SH-SY5Y (cell line): ENCODE data around the gene SETDB1.

Experiments
- GATA2 ChIP-seq: IDR thresholded peaks from 2 replicates; pipeline ENCODE4 v1.6.1; 2011; ENCODE audit warnings: mild to moderate bottlenecking, low read depth, low read length
- GATA3 ChIP-seq: IDR thresholded peaks from 2 replicates; pipeline ENCODE4 v1.6.1; 2011; ENCODE audit warnings: low read depth, mild to moderate bottlenecking, low read length, moderate library complexity

SETDB1 gene

GRCh38 chr1:151001602-151002001 lies 75.4 kb downstream of the SETDB1 start:
- TF ChIP-seq GATA3 (no peak), GATA2 (no peak)

DNA sequence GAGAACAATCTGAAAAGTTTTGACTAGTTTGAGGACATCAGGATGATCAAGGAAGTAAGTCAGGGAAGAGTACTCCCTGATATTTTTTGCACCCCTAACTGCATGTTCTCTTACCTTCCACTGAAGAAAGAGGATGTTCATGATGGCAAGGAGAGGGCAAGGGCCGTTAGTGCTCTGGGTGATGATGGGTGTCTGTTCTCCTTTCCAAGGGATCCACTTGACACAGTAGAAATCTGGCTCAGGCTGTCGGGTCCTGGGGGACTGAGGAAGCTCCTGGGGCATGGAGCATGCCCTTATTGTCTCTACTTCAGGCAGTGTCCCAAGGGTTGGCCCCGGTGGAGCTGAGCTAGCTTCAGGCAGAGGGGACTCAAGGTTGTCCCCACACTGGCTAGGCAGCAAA lies 75.9 kb downstream of the SETDB1 start:
- TF ChIP-seq GATA2 (no peak), GATA3 (no peak)

DNA sequence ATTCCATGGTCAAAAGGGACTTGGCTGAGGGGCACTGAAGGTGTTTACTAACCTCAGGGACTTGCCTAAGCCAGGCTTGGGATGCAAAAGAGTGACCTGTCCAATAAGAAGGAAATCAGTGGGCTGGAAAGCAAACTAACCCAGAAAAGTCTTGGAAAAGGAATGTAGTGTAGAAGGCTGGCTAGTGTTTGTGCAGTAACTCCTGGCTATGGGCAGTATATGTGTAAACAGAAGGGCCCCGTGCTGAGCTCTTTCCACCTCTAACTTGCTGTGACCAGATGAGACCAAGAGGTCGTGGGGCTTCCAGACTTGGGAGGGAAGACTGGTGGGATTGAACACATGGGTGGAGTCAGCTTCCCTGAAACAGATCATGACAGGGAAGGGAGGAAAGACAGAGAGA lies 76.4 kb downstream of the SETDB1 start:
- TF ChIP-seq GATA2 (no peak), GATA3 (no peak)

GRCh38 chr1:151003180-151003579 lies 77.0 kb downstream of the SETDB1 start:
- no peak for TF ChIP-seq GATA3
- no peak for TF ChIP-seq GATA2

- no peak for TF ChIP-seq GATA2
- TF ChIP-seq GATA3: no peak
These were observed 79.7 kb downstream of the SETDB1 start for GRCh38 chr1:151005729-151006319.

- TF ChIP-seq GATA3 (no peak), GATA2 (peak; percentile 87)
These were observed 80.3 kb downstream of the SETDB1 start, which contains the start of gene MINDY1 for GRCh38 chr1:151006327-151007052. TSS of gene MINDY1 (minus strand) at chr1:151006902. CDS start at chr1:151002617, 4,285 bp downstream.

DNA sequence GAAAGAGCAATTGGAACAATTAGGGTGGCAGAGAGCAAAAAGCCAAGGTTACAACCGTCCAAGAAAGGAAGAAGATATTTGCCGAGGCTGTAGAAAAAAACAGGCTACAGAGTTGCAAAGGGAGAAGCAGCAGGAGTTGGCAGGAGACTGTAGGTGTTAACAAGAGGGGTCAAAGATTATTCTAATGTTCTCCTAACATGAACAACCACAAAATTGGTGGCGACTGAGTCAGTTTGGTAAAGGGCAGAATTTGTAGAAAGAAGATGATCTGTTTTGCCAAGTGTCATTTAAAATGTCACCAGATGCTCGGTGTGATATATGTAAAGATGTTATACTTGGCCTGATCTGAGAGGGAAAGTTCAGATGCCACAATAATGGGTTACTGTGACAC lies 81.7 kb downstream of the SETDB1 start:
- TF ChIP-seq GATA3 (no peak), GATA2 (no peak)

DNA sequence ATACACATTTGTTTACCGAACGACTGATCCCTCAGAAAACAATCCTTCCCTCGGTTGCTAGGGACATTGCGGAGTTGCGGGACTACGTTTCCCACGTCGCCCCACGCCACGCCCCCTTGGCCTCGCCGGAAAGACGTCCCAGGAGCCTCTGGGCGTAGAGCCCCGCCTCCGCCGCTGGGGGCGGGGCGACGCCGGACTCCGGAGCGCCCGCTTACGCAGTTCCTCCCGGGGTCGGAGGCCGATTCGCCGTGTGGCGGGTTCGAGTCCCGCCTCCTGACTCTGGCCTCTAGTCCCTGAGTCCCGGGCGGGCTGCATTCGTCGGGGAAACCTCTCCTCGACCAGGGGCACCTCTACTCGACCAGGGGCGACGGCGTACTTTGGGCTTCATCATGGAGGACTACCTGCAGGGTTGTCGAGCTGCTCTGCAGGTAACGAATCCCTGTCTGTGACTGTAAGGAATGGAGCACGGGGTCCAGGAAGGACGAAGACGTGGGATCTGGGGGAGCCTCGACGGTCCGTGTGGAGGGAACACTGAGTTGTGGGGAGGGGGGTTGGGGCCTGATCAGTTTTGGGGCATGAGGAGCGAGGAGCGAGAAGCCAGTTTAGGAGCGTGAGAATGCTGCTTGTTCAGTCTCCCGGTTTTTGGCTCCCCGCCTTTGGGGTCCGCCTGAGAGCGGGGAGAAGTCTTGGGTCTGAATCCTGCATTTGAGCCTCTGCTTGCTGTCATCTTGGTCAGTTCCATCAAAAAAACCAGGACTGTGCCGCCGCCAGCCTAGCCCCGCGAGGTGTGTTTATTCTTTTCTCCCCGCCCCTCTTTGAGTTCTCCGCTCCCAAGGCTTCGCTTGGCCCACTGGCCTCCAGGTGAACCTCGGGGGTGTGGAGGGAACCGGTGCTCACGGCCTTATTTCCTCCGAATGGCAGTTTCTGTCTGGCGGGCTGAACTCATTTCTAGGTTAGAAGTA lies 82.4 kb downstream of the SETDB1 start, which contains the start of gene PRUNE1:
TSS of gene PRUNE1 (plus strand) at position 206 of the 962 bp plus-strand sequence. CDS start at position 390, 184 bp downstream.
- no peak for TF ChIP-seq GATA2
- no peak for TF ChIP-seq GATA3

GRCh38 chr1:151009206-151009587 lies 83.0 kb downstream of the SETDB1 start:
- TF ChIP-seq GATA3: no peak
- no peak for TF ChIP-seq GATA2

DNA sequence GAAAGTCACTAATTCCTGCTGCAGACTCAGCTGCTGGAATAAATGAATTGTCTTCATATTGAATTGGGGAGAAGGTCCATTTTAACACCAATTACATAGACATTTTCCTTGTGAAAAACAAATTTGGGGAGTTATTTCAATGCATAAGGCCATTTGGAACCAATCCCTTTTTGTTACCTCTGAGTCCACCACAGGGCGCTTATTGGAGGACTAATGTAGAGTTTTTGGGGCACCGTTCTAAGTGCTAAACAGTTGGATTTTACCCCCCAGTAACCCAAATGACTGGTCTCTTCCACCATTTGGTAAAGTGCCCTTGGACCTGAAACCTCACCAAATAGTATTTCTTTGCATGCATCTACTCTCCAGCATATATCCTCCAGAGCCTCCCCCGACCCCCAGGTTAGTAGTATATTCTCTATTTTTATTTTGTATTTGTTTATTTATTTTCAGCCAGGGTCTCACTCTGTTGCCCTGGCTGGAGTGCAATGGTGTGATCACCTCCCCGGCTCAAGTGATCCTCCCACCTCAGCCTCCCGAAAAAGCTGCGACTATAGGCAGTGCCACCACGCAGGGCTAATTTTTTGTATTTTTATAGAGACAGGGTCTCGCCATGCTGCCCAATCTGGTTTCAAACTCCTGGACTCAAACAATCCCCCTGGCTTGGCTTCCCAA lies 83.6 kb downstream of the SETDB1 start:
- TF ChIP-seq GATA2: no peak
- no peak for TF ChIP-seq GATA3

DNA sequence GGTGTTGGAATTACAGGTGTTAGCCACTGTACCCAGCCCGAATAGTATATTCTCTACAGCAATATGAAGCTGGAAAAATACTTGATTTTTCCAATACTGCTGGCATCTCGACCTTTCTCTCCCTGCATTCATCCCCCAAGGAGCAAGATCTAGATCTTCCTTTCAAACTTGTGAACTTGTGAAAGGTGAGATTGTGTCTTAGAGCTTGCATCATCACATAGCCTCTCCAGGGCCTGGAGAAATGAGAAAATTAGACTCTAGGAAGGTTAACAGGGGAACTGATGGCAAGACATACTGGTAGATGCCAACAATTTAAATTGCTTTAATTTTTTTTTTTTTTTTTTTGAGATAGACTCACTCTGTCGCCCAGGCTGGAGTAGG lies 84.2 kb downstream of the SETDB1 start:
- TF ChIP-seq GATA2 (no peak), GATA3 (no peak)

GRCh38 chr1:151011154-151011850 lies 85.1 kb downstream of the SETDB1 start:
- TF ChIP-seq GATA2 (no peak), GATA3 (no peak)
